K562 (cell line): ENCODE measurements around the gene AGFG2. TPM values are rescaled to one million over a fixed set of nuclear protein-coding genes. Genes with fewer than 3 reads are reported as not detected.

ENCODE experiments used
- ATAC-seq: fragments of 200-7000 bp; cut with Tn5 transposase; 3 replicates; pipeline ENCODE4 v1.9.1; 2020; ENCODE audit warnings: moderate library complexity
- BruUV-seq: library from RNA; stranded (reverse); fragments of 400-500 nt; replicated peaks from 2 replicates; lab custom pipeline; 2021; lab: Mats Ljungman, UMichigan
- CTCF ChIA-PET: fragments of 300-600 bp; formaldehyde crosslinking; extraction: SDS; loops from one replicate; lab custom pipeline; 2021; ENCODE audit warnings: low intra/inter-chr PET ratio; lab: Yijun Ruan, JAX
- POLR2A ChIA-PET: fragments of 300-600, 350-650 bp; sonication (Branson Sonifier 250); formaldehyde crosslinking; extraction: SDS; loops from one replicate; lab custom pipeline; 2021; ENCODE audit warnings: antibody characterized with exemption, inconsistent platforms; lab: Yijun Ruan, JAX
- DNase-seq, 4 experiments: peaks; one replicate each; pipeline versions ENCODE4 v3.0.0 to v3.0.0-alpha.2; 2011 to 2018; ENCODE audit warnings: low spot score in 3 of 4, mixed read lengths in 3 of 4; ENCODE audit errors: extremely low read depth in 1 of 4
- FAIRE-seq: peaks from 2 replicates; lab custom pipeline; 2011; peaks lifted over from hg19 to GRCh38; lab: Jason Lieb, UNC
- H2AFZ ChIP-seq: 2 replicates; pipeline ENCODE4 v1.6.0; 2011; ENCODE audit warnings: low read depth, low read length, control low read depth, inconsistent platforms
- H3K27ac ChIP-seq: fragments of 200-600 bp; 3 replicates; pipeline ENCODE4 v1.8.0; 2011; ENCODE audit warnings: low read depth, mild to moderate bottlenecking, control low read depth, inconsistent platforms, low read length, moderate library complexity, mixed read lengths; ENCODE audit errors: extremely low read depth
- H3K27me3 ChIP-seq, 2 experiments: fragments of 300-600 bp in 1 of 2; 2 replicates in 1 of 2; 3 replicates in 1 of 2; pipeline versions ENCODE4 v1.6.0 to v1.8.0; 2011; ENCODE audit warnings: inconsistent platforms in 2 of 2, low read length in 2 of 2, mild to moderate bottlenecking in 1 of 2, mixed read lengths in 1 of 2, moderate library complexity in 1 of 2; ENCODE audit not compliant: control insufficient read depth in 2 of 2, insufficient read depth in 2 of 2
- H3K36me3 ChIP-seq: fragments of 300-600 bp; 3 replicates; pipeline ENCODE4 v1.8.0; 2011; ENCODE audit warnings: mild to moderate bottlenecking, low read length, inconsistent platforms; ENCODE audit not compliant: control insufficient read depth, insufficient read depth
- H3K4me1 ChIP-seq, 2 experiments: fragments of 200-600 bp in 1 of 2; replicated peaks in 1 of 2; 2 replicates in 1 of 2; 3 replicates in 1 of 2; pipeline versions ENCODE4 v1.5.1 to v1.8.0; 2011; ENCODE audit warnings: inconsistent platforms in 2 of 2, low read length in 2 of 2, mild to moderate bottlenecking in 1 of 2, mixed read lengths in 1 of 2, moderate library complexity in 1 of 2; ENCODE audit not compliant: control insufficient read depth in 2 of 2, insufficient read depth in 2 of 2
- H3K4me2 ChIP-seq: 2 replicates; pipeline ENCODE4 v1.6.1; 2011; ENCODE audit warnings: low read length, control low read depth, inconsistent platforms, mixed read lengths; ENCODE audit not compliant: insufficient read depth
- H3K4me3 ChIP-seq: fragments of 200-600 bp; sonication (generic), shearing (Covaris generic); 2 replicates; pipeline ENCODE4 v1.5.1; 2016; ENCODE audit warnings: control low read depth, inconsistent platforms
- H3K79me2 ChIP-seq: fragments of 200-600 bp; 3 replicates; pipeline ENCODE4 v1.8.0; 2011; ENCODE audit warnings: low read length, inconsistent platforms; ENCODE audit not compliant: control insufficient read depth, insufficient read depth
- H3K9ac ChIP-seq, 2 experiments: 2 replicates each; pipeline versions ENCODE4 v1.6.0 to v1.6.1; 2011; ENCODE audit warnings: low read depth in 2 of 2, low read length in 2 of 2, control low read depth in 1 of 2, inconsistent platforms in 1 of 2, mild to moderate bottlenecking in 1 of 2, mixed read lengths in 1 of 2; ENCODE audit not compliant: insufficient read depth in 1 of 2
- H3K9me1 ChIP-seq: one replicate; pipeline ENCODE4 v1.6.0; 2011; ENCODE audit warnings: inconsistent platforms, mild to moderate bottlenecking, low read length, moderate library complexity; ENCODE audit not compliant: control insufficient read depth, insufficient read depth
- H3K9me3 ChIP-seq: replicated peaks from 2 replicates; pipeline ENCODE4 v1.5.1; 2011; ENCODE audit warnings: low read depth, low read length, inconsistent platforms; ENCODE audit not compliant: control insufficient read depth, insufficient read depth
- H4K20me1 ChIP-seq: replicated peaks from 2 replicates; pipeline ENCODE4 v1.6.1; 2011; ENCODE audit warnings: low read length, inconsistent platforms, mixed read lengths; ENCODE audit not compliant: control insufficient read depth, insufficient read depth
- CBX5 ChIP-seq: IDR thresholded peaks from 2 replicates; pipeline ENCODE4 v1.6.1; 2014; ENCODE audit warnings: low read depth, borderline replicate concordance
- CSDE1 ChIP-seq, 2 experiments: fragments of 450-650 bp; IDR thresholded peaks; 2 replicates each; pipeline ENCODE4 v1.6.1; 2016; ENCODE audit warnings: mild to moderate bottlenecking in 1 of 2
- ILF3 ChIP-seq: fragments of 450-650 bp; IDR thresholded peaks from 2 replicates; pipeline ENCODE4 v1.6.1; 2018; ENCODE audit warnings: antibody characterized with exemption, mild to moderate bottlenecking, moderate library complexity, borderline replicate concordance
- SAFB ChIP-seq: fragments of 200-400 bp; formaldehyde crosslinking; IDR thresholded peaks from 2 replicates; pipeline ENCODE4 v1.6.1; 2017; ENCODE audit warnings: low read depth, low read length, borderline replicate concordance
- SAP30 ChIP-seq: fragments of 200-600 bp; sonication (generic); IDR thresholded peaks from 2 replicates; pipeline ENCODE4 v1.6.1; 2012; ENCODE audit warnings: borderline replicate concordance, low read depth, mild to moderate bottlenecking, moderate library complexity, low read length, control low read depth, inconsistent platforms; ENCODE audit not compliant: insufficient read depth, poor library complexity, severe bottlenecking
- ZNF184 ChIP-seq: sonication (generic); formaldehyde crosslinking; IDR thresholded peaks from 2 replicates; pipeline ENCODE4 v1.5.0; 2020; ENCODE audit warnings: missing genetic modification reagents
- ZSCAN29 ChIP-seq: fragments of 450-650 bp; IDR thresholded peaks from 2 replicates; pipeline ENCODE4 v1.6.1; 2017
- WGBS: fragments of 100-300 bp; shearing (Covaris generic); methylation state at CpG from one replicate; pipeline ENCODE4 v1.1.6; 2016; ENCODE audit warnings: low coverage, mixed read lengths; ENCODE audit not compliant: insufficient coverage; ENCODE audit errors: missing lambda C conversion rate; 5-methylcytosine and 5-hydroxymethylcytosine counted together
- in situ Hi-C: fragments of 300-500 bp; cut with MboI; formaldehyde crosslinking; loops from 4 replicates; pipeline ENCODE4 v1.15.0; 2018; ENCODE audit warnings: inconsistent platforms, mixed read lengths
- intact Hi-C: fragments of 100-400 bp; cut with micrococcal nuclease; formaldehyde crosslinking; loops from 2 replicates; pipeline ENCODE4 v1.14.2; 2022
- polyA plus RNA-seq, 8 experiments: library from polyadenylated mRNA; depleted of rRNA in 4 of 8; stranded (reverse) in 5 of 8; unstranded in 3 of 8; fragments of >200 nt; fragmentation: Nextera tagmentation in 2 of 8; fragmentation: Illumina TruSeq in 1 of 8; extraction: Ambion mirVana in 2 of 8; extraction: Trizol in 1 of 8; gene quantifications; 2 replicates each; pipeline versions ENCODE4 v1.2.1 to v1.2.3, GENCODE V29; 2011 to 2014; ENCODE audit warnings: inconsistent platforms in 1 of 8, missing spikeins in 1 of 8
- total RNA-seq, 7 experiments: library from RNA; depleted of rRNA in 6 of 7; stranded (reverse); fragments of >200 nt in 6 of 7; fragmentation: Illumina TruSeq in 2 of 7; extraction: Trizol in 2 of 7; gene quantifications; 2 replicates each; pipeline versions ENCODE4 v1.2.1 to v1.2.3, GENCODE V29; 2011 to 2021; ENCODE audit warnings: low replicate concordance in 1 of 7
- TF ChIP-seq, protein P1 (sequence below), 3 experiments: fragments of 200-800 bp in 1 of 3; sonication (Bioruptor generic) in 1 of 3; sonication (generic) in 1 of 3; formaldehyde crosslinking in 1 of 3; IDR thresholded peaks; 2 replicates each; pipeline versions ENCODE4 v1.6.1 to v1.8.0; 2016 to 2022; ENCODE audit warnings: mild to moderate bottlenecking in 2 of 3, missing compliant biosample characterization in 2 of 3, missing genetic modification characterization in 2 of 3, missing genetic modification reagents in 1 of 3
- TF ChIP-seq, protein P2 (sequence below): fragments of 200-800 bp; sonication (Bioruptor generic); IDR thresholded peaks from 2 replicates; pipeline ENCODE4 v1.6.1; 2017; ENCODE audit warnings: missing genetic modification characterization, missing compliant biosample characterization
- TF ChIP-seq, protein P3 (sequence below): fragments of 450-650 bp; IDR thresholded peaks from 2 replicates; pipeline ENCODE4 v1.6.1; 2016
- TF ChIP-seq, protein P4 (sequence below): fragments of 250-450 bp; sonication (Bioruptor Pico); IDR thresholded peaks from 2 replicates; pipeline ENCODE4 v1.8.0; 2021; ENCODE audit warnings: borderline replicate concordance, mild to moderate bottlenecking, moderate library complexity; ENCODE audit not compliant: poor library complexity, severe bottlenecking
- TF ChIP-seq, protein P5 (sequence below): fragments of 150-350 bp; conservative IDR thresholded peaks from 2 replicates; pipeline ENCODE4 v1.6.1; 2014; ENCODE audit warnings: low read length

AGFG2 gene
- total and polyA plus RNA-seq, 9 of the 15 experiments (the other 6 are each of a cell fraction or from before 2014, with no cell fraction given) = 0.31 to 23.1 (median 6.5) TPM

DNA sequence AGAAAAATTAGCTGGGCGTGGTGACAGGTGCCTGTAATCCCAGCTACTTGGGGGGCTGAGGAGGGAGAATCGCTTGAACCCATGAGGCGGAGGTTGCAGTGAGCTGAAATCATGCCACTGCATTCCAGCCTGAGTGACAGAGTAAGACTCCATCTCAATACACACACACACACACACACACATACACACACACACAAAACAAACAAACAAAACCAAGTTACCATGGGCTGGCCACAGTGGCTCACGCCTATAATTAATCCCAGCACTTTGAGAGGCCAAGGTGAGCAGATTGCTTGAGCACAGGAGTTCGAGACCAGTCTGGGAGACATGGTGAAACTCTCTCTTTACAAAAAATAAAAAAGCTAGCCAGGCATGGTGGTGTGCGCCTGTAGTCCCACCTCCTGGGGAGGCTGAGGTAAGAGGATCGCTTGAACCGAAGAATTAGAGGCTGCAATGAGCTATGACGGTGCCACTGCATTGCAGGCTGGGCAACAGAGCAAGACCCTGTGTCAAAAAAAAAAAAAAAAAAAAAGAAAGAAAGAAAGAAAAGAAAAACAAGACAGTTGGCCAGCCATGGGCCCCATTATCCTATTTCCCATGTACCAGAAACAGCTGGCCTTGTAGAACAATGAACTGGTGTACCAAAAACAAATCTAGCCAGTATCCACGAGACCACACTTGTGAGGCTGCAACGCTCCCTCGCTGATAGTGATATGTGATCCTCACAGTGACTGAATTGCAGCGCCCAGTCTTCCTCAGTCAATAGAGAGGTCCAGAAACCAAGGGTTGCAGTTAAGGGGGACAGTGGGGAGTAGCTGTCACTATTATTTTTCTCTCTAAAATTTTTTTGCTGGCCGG is 6.6 kb upstream of the AGFG2 start:
- H3K27ac ChIP-seq = peak overlapping the region; percentile 65
- H3K4me3 ChIP-seq = no peak overlapping the region
- H3K27me3 ChIP-seq = no peaks in the 10 kb centered on the region
- ATAC-seq (peak; percentile 76), DNase-seq (peak; percentile 43 to 79 (median 56)), FAIRE-seq (peak; percentile 75)
- H3K9me1 ChIP-seq = no peaks in the 10 kb centered on the region
- in situ Hi-C loops (no loop called here), intact Hi-C loops (no loop called here)
- H3K79me2 ChIP-seq = no peaks in the 10 kb centered on the region
- H2AFZ ChIP-seq = peak overlapping the region; percentile 97
- H3K36me3 ChIP-seq = no peaks in the 10 kb centered on the region
- H3K4me2 ChIP-seq = peak overlapping the region; percentile 70
- ChIA-PET CTCF (no interaction called here), POLR2A (interaction anchor here (0.6 to 1.5 kb wide), 6 partner anchors 10 to 517 kb away, joined by 3 to 6 read pairs (median 4); no protein-coding TSS in a partner anchor)
- no TSS peak for BruUV-seq
- no peaks in the 10 kb centered on the region for H3K9me3 ChIP-seq
- H4K20me1 ChIP-seq = no peaks in the 10 kb centered on the region
- WGBS = 50% methylated on average over 14 of the region's 14 CpGs
- H3K9ac ChIP-seq = peak overlapping the region; percentile 45 to 62; a peak in 3 of 4 replicates
- peaks cover 23 to 39% of the 10 kb centered on the region in 2 experiments; a peak in 4 of 5 replicates for H3K4me1 ChIP-seq
- TF ChIP-seq, protein P1, sequence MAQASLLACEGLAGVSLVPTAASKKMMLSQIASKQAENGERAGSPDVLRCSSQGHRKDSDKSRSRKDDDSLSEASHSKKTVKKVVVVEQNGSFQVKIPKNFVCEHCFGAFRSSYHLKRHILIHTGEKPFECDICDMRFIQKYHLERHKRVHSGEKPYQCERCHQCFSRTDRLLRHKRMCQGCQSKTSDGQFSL (CRISPR knock-in tag; IDR thresholded peaks at IDR 0.05) = no peak
- TF ChIP-seq, protein P1 (tag; IDR thresholded peaks at IDR 0.05) = peak in 1 of 2 experiments; percentile 3; a peak in 1 of 4 replicates
- TF ChIP-seq, protein P2, sequence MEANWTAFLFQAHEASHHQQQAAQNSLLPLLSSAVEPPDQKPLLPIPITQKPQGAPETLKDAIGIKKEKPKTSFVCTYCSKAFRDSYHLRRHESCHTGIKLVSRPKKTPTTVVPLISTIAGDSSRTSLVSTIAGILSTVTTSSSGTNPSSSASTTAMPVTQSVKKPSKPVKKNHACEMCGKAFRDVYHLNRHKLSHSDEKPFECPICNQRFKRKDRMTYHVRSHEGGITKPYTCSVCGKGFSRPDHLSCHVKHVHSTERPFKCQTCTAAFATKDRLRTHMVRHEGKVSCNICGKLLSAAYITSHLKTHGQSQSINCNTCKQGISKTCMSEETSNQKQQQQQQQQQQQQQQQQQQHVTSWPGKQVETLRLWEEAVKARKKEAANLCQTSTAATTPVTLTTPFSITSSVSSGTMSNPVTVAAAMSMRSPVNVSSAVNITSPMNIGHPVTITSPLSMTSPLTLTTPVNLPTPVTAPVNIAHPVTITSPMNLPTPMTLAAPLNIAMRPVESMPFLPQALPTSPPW = 0 out of 2 replicates have a peak, but pooled peaks have one; percentile 7
- TF ChIP-seq SAP30 (no peak), ILF3 (no peak), ZNF184 (no peak), ZSCAN29 (no peak), CBX5 (no peak), SAFB (no peak), CSDE1 (IDR thresholded peaks at IDR 0.05) (no peak)
- TF ChIP-seq, protein P3, sequence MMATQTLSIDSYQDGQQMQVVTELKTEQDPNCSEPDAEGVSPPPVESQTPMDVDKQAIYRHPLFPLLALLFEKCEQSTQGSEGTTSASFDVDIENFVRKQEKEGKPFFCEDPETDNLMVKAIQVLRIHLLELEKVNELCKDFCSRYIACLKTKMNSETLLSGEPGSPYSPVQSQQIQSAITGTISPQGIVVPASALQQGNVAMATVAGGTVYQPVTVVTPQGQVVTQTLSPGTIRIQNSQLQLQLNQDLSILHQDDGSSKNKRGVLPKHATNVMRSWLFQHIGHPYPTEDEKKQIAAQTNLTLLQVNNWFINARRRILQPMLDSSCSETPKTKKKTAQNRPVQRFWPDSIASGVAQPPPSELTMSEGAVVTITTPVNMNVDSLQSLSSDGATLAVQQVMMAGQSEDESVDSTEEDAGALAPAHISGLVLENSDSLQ = peak; percentile 46
- TF ChIP-seq, protein P4, sequence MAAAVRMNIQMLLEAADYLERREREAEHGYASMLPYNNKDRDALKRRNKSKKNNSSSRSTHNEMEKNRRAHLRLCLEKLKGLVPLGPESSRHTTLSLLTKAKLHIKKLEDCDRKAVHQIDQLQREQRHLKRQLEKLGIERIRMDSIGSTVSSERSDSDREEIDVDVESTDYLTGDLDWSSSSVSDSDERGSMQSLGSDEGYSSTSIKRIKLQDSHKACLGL (CRISPR knock-in tag) = no peak
- TF ChIP-seq, protein P5, sequence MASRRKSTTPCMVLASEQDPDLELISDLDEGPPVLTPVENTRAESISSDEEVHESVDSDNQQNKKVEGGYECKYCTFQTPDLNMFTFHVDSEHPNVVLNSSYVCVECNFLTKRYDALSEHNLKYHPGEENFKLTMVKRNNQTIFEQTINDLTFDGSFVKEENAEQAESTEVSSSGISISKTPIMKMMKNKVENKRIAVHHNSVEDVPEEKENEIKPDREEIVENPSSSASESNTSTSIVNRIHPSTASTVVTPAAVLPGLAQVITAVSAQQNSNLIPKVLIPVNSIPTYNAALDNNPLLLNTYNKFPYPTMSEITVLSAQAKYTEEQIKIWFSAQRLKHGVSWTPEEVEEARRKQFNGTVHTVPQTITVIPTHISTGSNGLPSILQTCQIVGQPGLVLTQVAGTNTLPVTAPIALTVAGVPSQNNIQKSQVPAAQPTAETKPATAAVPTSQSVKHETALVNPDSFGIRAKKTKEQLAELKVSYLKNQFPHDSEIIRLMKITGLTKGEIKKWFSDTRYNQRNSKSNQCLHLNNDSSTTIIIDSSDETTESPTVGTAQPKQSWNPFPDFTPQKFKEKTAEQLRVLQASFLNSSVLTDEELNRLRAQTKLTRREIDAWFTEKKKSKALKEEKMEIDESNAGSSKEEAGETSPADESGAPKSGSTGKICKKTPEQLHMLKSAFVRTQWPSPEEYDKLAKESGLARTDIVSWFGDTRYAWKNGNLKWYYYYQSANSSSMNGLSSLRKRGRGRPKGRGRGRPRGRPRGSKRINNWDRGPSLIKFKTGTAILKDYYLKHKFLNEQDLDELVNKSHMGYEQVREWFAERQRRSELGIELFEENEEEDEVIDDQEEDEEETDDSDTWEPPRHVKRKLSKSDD = no peak
